GM19240 (cell line): ENCODE measurements around the gene CCDC136.

Source experiments
- DNase-seq: peaks from one replicate; pipeline ENCODE4 v3.0.0; 2011; ENCODE audit warnings: low spot score; ENCODE audit not compliant: insufficient read length

The CCDC136 gene

DNA sequence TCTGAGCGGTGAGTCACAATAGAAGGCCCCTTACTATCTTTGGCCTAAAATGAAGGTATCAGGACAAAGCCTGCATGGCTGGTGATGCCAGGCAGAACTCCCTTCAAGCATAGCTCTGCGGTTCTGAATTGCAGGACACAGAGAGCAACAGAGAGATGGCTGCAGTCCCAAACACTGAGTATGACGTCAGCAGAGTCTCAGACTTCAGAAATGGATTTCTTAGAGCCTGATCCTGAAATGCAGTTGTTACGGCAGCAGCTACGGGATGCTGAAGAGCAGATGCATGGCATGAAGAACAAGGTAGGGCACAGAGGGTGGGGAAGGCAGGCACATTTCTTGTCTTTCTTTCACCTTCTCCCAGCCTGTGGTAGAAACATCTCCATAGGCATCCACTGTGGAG lies 13.5 kb downstream of the CCDC136 start:
- no peak for DNase-seq

DNA sequence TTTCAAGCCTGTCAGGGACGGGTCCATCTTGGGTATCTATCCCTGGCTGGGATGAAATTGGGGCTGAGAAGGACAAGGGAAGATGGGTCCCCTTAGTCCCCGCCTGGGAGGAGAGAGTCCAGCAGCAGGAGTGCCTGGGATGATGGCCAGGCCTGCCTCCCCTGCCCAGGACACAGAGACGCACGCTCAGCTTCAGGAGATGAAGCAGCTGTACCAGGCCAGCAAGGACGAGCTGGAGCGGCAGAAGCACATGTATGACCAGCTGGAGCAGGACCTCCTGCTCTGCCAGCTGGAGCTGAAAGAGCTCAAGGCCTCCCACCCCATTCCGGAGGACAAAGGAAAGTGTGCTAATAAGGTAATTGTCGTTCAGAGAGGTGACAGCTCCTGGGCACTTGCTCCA lies 15.4 kb downstream of the CCDC136 start:
- no peak for DNase-seq

DNA sequence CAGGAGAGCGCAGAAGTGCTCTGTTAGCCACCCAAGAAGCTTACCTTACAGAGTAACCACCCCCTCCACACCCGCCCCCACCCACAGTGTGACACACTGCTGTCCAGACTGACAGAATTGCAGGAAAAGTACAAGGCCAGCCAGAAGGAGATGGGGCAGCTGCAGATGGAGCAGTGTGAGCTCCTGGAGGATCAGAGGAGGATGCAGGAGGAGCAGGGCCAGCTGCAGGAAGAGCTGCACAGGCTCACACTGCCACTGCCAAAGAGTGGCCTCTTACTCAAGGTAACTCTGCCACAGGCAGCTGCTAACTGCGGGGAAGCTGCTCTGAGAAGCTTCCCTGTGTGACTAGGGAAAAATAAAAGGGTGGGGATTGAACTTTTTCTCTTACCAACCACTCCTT lies 17.6 kb downstream of the CCDC136 start:
- DNase-seq = no peak

DNA sequence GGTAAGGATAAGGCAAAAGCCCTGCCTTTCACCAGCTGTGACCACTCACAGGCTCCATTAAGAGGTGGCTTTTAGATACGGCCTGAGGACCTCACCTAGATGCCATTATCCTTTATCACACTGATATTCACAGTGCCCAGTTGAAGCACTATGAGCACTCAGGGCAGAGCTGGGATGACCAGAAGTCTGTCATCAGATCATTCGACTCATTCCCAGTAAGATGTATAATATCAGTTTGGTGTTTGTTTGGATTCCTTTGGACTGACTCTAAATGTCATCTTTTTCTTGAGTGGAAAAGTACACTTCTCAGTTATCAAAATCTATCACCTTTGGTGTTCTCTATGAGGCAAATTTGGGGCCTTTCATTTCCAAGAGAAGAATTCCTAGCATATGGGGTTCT lies 18.7 kb downstream of the CCDC136 start:
- no peak for DNase-seq

DNA sequence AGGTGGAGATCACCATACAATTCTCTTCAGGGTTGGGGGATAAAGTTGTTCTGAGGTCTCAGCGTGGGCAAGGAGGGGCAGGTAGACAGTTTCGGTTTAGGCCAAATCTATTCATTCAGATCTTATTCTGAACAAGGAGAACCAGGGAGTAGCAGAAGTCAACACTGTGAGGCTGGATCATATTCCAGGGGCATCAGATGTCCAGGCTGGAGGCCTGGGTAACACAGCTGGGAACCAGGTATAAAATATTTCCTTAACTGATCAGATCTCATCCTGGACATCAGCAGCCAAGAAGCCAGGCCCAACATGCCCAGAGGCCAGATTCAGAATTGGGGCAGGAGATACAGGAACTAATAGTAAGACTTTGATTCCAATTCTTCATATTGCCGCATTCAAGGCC lies 19.2 kb downstream of the CCDC136 start:
- no peak for DNase-seq

DNA sequence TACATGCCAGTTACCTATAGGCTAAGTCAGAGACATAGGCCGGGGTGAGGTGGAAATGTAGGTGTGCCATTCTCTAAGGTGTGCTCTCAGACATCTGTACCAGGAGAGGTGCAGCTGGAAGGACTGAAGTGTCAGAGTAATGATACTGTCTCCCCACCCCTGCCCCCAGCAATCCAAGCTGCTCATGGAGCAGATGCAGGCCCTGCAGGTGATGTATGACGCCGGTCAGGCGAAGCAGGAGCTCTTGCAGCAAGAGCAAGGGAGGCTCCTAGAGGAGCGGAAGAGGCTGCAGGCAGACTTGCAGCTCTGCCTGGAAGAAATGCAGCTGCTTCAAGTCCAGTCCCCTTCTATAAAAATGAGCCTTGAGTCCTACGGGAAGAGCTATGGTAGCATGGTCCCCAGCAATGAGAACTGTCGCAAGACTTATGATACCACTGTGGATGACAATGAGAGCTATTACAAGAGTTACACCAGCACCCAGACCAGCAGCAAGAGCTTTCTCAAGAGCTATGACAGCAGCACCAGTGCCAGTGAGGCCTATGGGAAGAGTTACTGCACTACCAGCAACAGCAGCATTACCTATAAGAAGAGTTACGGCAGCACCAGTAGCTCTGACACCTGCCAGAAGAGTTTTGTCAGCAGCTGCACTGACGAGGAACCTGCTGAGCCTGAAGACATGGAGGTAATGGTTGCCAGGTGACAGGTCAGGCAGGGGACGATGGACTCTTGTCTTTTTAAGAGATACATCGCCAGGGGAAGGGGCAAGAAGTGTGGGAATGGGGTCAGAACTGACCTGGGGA lies 20.1 kb downstream of the CCDC136 start:
- DNase-seq = no peak

DNA sequence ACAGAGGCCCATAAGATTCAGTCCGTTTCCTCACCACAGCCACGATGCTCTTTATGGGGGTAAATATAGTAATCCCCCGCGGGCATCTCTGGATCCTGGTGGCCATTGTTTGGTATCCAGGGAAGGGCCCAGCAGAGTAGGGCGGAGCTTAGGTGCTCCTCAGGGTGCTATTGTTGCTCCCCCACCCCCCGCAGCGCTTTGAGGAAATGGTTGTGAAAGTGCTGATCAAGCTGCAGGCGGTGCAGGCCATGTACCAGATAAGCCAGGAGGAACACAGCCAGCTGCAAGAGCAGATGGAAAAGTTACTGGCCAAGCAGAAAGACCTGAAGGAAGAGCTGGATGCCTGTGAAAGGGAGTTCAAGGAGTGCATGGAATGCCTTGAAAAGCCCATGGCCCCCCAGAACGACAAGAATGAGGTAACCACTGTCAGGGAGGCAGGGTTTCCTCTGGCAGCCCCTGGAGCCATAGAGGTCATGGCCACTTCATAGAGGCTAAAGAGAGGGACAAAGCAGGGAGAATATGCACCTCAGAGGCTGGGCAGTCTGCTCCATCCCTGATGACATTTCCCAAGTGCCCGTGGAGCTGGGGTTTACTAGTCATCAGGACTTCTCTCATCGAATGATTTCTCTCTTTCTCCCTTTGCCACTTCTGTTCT lies 20.9 kb downstream of the CCDC136 start:
- no peak for DNase-seq

DNA sequence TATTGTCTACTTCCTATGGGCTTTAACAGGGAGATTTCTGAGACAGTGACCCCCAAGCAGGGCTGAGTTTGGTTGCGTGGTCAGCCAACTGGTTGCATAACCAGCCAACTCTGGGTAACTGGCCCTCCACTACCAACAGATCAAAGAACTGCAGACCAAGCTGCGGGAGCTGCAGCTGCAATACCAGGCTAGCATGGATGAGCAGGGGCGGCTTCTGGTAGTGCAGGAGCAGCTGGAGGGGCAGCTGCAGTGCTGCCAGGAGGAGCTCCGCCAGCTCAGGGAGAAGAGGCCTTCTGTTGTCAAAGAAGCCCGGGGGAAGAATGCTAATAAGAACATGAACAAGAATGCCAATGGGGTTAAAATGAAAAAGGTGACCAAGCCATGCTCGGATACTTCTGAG lies 22.7 kb downstream of the CCDC136 start:
- DNase-seq = no peak

DNA sequence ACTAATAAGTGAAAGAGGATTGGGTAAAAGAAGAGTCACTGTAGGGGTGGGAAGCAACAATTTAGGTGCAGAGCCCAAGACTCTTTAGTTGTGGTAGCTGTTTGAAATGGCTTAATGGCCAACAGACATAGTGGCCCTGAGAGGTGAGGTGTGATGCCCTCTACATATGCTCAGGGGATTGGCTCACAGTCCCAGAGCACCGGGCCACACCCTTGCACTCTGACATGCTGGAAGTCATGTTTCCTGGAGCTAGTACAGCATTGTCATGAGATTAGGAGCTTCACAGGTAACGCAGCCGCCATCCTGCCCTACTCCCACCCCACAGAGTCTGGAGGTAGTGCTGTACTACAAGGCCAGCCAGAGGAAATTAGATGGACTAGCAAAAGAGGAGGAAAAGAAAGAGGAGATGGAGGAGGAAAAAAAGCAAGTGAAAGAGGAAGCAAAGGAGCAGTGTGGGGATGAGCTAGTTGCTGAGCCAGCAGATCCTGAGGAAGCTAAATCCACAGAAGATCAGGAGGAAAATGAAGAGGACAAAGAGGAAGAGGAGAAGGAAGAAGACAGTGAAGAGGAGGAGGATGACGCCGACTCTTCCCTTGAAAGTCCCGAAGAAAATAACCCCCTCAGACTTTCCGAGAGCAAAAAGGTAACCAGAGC lies 23.6 kb downstream of the CCDC136 start:
- DNase-seq = no peak

DNA sequence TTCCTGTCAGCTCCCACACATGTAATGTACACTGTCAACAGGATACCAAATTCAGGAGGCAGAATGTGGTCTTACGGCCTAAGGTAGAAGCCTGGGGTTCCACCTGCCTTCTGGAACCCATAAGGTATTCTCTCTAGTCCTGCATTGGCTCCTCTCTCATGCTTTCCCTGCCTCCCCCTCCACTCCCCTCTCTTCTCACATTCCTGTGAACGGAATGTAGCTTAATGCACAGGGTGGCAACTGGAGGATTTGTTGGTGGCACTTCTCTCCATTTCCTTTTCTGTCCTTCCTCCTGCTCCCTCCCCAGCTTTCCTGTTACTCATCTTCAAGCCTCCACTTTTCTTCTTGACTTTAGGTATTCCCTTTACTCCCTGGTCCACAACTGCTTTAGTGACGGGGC lies 26.9 kb downstream of the CCDC136 start:
- no peak for DNase-seq

DNA sequence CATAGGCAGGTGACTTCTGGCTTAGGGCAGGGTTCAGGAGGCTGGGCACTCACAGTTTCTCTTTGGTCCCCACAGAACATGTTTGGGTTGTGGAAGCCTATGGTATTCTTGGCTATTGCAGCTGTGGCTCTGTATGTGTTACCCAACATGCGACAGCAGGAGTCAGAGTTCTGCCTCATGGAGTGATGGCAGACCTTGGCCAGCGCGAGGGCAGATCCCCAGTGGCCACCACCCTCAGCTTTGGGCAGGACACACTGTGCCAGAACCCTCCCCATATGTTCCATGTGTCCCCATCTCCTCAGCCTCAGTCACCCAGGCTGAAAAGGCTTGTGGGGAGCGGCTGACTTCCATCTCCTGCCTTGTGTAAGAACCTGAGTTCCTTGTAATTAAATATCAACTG lies 30.0 kb downstream of the CCDC136 start:
- DNase-seq = no peak

DNA sequence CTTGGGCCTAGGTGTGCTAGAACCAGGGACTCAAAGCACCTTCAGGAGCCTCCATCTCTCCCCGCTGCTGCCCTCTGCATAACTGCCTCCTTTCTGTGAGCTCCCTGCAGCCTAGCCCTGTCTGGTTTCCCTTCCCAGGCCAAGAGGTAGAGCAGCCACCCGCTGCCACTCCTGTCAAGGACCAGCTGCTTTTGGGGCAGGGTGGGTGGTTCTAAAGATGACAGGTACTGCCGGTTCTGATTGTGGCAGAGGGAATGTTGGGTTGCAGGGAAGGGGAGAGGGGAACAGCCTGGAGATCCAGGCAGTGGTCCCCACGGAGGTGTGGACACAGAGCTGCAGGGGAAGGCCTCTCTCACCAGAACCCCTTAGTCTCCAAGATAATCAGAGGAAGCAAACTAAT lies 34.7 kb downstream of the CCDC136 start:
- no peak for DNase-seq

DNA sequence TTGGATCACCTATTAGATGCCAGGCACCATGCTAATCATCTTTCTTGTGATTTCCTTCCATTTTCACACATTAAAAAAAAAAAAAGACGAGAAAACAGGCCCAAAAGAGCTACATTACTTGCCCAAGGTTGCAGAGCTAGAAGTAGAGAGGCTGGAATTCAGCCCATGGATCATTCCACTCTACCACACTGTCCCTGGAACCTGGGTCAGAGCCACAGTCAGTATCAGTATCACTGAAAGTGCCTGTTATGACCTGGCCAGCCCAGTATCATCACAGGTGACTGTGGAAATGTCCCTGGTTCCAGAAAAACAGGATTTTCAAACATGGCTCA lies 35.1 kb downstream of the CCDC136 start:
- no peak for DNase-seq

DNA sequence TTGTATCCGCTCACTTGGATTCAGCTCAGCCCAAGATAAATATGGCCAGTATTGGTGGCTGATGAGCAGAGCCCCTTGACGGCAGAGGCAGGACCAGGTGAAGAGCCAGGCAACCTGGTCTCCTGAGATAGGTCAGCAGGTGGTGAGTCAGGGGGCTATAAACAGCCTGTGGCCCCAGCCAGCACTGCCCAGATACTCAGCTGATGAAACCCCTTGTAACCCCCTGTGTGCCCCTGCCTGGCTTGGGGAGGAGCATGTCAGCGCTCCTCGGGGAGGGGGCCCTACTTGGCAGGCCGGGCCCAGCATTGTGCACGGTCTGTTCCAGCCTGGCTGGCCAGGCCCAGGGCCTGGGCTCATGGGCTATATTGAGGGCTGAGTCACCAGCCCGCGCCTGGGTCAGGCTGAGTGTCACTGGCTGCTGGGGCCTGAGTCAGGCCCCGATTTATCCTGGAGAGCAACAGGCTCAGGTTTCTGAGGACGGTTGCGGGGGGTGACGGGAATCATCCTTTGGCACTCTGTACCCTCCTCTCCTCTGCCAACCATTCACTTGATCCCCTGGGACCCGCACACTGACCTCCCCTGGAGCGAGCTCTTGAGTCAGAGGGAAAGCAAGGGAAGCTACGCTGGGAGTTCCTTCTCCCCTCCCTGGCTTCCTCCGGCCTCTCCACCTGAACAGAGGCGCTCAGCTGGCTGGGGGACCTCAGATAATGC lies 35.6 kb downstream of the CCDC136 start:
- DNase-seq = no peak

DNA sequence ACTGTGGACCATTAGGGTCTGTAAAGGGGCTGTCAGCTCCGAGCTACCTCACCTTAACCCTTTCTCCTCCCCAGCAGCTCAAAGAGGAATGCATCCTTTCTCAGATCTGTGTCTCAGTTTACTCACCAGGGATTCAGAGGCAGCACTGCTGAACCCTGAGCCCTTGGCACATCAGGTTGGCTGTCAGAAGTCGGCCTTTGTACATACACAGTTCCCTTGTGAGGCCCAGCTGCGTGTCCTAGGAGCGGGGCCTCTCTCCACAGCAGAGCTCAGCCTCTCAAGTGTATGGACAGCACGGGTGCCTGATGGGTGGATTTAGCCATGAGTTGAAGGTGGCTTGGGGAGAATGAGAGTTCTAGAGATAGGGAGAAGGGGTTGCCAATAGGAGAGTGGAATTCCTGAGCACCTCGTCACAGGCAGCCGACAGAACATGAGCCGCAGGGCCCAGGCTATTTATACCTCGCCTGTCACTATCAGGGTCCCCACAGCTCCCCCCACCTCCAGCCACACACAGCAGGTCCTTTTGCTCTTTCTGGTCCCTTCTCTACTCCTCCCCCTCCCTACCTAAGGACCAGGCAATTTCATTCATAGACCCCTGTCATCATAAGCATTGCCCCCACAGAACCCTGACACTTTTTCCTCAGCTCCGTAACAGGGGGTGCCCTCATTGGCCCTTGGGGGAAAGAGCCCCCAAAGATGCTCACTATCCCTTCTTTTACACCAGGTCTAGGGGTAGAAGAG lies 36.4 kb downstream of the CCDC136 start:
- no peak for DNase-seq

DNA sequence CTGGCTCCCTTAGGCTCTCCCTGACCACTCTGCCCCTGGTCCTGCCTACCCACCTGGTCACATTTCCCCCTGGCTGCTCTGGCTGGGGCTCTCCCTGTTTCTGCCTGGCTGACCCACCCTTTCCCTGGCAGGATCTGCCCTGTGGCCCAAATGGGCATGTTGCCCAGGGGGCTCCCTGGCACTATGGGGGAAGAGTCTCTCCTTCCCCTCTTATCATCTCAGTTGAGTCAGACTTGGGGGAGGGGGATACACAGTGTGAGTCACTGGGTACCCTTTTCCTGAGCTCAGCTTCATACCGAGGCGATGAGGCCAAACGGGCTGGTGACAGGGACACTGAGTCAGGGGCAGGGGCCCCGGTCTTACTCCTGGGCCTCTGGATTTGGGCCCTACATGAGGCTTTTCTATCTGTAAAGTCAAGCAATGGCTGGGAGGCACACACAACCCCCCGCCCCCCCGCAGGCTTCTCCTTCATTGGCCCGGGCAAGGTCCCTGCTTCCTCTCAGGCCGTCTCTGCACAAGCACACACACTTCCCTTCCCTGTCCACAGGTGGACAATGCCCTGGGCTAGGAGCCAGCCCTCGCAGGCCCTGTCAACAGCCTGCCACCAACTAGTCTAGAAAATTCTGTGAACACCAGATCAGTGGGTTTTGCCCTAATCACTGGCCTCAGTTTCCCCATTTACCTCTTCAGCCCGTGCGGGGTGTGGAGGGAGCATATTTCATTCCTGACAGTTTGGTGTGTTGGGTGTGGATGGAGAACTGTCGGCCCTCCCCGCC lies 37.8 kb downstream of the CCDC136 start:
- no peak for DNase-seq

DNA sequence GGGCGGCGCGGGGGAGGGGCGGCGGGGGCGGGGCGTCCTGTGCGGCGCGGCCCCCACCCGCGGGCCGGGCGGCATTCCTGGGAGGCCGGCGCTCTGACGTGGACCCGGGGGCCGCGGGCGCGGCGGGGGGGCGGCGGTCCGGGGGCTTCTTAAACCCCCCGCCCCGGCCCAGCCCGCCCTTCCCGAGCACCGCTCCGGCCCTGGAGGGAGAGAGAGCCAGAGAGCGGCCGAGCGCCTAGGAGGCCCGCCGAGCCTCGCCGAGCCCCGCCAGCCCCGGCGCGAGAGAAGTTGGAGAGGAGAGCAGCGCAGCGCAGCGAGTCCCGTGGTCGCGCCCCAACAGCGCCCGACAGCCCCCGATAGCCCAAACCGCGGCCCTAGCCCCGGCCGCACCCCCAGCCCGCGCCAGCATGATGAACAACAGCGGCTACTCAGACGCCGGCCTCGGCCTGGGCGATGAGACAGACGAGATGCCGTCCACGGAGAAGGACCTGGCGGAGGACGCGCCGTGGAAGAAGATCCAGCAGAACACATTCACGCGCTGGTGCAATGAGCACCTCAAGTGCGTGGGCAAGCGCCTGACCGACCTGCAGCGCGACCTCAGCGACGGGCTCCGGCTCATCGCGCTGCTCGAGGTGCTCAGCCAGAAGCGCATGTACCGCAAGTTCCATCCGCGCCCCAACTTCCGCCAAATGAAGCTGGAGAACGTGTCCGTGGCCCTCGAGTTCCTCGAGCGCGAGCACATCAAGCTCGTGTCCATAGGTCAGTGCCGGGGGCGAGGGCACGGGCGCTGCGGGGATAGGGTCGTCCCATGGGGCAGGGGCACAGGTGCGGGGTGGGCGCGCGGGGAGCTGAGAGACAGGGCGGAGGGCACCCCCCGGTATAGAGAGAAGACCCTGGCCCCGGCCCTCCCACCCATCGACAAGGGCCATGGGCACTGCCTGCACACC lies 38.7 kb downstream of the CCDC136 start, which contains the start of gene FLNC:
Gene FLNC, plus strand, starts transcription at position 176 of the 947 bp plus-strand sequence. Its CDS starts 232 bp downstream, at position 408.
- no peak for DNase-seq

DNA sequence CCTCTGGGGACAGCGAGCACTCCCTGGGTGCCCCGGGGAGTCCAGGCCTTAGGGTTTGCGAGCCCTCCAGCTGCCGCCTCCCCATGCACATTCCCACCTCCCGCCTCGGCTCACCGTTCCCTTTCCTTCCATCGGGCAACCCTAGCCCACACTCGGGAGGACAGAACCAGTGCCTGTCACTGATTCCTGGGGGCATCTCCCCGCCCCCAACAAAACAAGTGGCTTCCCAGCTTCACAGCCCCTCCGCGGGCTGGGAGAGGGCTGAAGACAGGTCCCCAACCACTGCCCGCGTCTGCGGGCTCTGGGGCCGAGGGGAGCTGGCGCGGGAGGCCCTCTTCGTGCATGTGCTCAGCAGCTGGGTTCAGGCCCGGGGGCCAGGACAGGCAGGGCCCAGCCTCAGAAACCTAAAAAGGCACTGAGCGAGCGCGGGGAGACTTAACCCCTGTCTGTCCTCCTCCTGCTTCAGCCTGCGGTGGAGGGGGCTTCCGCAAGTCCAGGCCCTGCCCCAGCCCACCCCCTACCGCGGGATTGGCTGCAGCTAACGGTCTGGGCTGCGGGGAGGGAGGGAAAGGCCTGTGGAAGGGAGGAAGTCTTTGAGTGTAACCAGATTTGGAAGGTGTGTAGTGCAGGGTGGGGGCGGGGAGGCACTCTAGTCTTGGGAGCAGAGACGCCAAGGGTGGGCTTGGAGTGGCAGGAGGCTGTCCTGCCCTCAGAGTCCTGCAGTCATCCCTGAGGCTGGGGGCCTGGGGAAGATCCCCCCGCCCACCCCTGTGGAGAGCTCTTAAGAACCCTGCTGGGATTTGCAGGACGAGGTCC lies 39.6 kb downstream of the CCDC136 start:
- DNase-seq = no peak
